ENCODE measurements around the gene ZFAND4.

DNA sequence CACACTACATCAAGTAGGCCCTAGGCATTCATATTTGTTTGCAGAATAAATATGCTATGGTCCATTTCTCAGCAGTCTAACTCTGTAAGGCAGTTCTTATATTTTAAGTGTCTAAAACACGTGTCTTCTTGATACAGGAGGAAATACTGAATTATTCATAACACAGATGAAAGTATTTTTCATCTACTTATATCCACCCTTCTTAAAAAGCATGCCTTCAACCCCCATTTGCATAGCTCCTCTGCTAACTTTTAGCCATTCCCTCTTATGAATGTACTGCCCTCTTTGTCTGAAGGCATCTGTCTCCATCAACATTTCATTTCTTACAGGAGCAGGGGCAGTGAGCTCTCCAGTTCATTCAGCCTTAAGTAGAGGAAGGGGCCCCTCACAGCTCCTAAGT, 57.7 kb downstream of the ZFAND4 start:
- TF ChIP-seq EZH2 (IDR thresholded peaks at IDR 0.05) (no peak), ZNF274 (IDR thresholded peaks at IDR 0.05; ENCODE audit: low read depth, low read length) (no peak), CEBPB (IDR thresholded peaks at IDR 0.05; ENCODE audit: low read depth) (no peak), YY1 (IDR thresholded peaks at IDR 0.05; ENCODE audit: extremely low read depth, insufficient replicate concordance, low read depth, low read length) (no peak), POLR2A (IDR thresholded peaks at IDR 0.05; ENCODE audit: borderline replicate concordance, extremely low read depth, insufficient read depth, insufficient read length) (no peak), ELF1 (IDR thresholded peaks at IDR 0.05; ENCODE audit: borderline replicate concordance, low read depth) (no peak), POLR2AphosphoS5 (IDR thresholded peaks at IDR 0.05; ENCODE audit: low read depth, low read length) (no peak), ZFX (IDR thresholded peaks at IDR 0.05) (no peak), TCF7L2 (IDR thresholded peaks at IDR 0.05; ENCODE audit: borderline replicate concordance, extremely low read depth, insufficient read depth, insufficient read length) (no peak)
- TF ChIP-seq, protein P1, sequence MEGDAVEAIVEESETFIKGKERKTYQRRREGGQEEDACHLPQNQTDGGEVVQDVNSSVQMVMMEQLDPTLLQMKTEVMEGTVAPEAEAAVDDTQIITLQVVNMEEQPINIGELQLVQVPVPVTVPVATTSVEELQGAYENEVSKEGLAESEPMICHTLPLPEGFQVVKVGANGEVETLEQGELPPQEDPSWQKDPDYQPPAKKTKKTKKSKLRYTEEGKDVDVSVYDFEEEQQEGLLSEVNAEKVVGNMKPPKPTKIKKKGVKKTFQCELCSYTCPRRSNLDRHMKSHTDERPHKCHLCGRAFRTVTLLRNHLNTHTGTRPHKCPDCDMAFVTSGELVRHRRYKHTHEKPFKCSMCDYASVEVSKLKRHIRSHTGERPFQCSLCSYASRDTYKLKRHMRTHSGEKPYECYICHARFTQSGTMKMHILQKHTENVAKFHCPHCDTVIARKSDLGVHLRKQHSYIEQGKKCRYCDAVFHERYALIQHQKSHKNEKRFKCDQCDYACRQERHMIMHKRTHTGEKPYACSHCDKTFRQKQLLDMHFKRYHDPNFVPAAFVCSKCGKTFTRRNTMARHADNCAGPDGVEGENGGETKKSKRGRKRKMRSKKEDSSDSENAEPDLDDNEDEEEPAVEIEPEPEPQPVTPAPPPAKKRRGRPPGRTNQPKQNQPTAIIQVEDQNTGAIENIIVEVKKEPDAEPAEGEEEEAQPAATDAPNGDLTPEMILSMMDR (IDR thresholded peaks at IDR 0.05 in 2 of 3, conservative IDR thresholded peaks at IDR 0.05 in 1 of 3; ENCODE audit: borderline replicate concordance in 1 of 3, insufficient read depth in 1 of 3, low read depth in 2 of 3, low read length in 2 of 3) = no peak
- TF ChIP-seq, protein P2, sequence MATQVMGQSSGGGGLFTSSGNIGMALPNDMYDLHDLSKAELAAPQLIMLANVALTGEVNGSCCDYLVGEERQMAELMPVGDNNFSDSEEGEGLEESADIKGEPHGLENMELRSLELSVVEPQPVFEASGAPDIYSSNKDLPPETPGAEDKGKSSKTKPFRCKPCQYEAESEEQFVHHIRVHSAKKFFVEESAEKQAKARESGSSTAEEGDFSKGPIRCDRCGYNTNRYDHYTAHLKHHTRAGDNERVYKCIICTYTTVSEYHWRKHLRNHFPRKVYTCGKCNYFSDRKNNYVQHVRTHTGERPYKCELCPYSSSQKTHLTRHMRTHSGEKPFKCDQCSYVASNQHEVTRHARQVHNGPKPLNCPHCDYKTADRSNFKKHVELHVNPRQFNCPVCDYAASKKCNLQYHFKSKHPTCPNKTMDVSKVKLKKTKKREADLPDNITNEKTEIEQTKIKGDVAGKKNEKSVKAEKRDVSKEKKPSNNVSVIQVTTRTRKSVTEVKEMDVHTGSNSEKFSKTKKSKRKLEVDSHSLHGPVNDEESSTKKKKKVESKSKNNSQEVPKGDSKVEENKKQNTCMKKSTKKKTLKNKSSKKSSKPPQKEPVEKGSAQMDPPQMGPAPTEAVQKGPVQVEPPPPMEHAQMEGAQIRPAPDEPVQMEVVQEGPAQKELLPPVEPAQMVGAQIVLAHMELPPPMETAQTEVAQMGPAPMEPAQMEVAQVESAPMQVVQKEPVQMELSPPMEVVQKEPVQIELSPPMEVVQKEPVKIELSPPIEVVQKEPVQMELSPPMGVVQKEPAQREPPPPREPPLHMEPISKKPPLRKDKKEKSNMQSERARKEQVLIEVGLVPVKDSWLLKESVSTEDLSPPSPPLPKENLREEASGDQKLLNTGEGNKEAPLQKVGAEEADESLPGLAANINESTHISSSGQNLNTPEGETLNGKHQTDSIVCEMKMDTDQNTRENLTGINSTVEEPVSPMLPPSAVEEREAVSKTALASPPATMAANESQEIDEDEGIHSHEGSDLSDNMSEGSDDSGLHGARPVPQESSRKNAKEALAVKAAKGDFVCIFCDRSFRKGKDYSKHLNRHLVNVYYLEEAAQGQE (IDR thresholded peaks at IDR 0.05; ENCODE audit: low read depth) = no peak
